Lower leg skin (tissue), 3 donors: Measurements from ENCODE around the gene METTL24.

Experiments
- POLR2A ChIP-seq, 2 donors: fragments of 450-650 bp; IDR thresholded peaks; one replicate each; pipeline ENCODE4 v1.6.1; 2016 to 2017; ENCODE audit warnings: antibody characterized with exemption in 2 of 2, mild to moderate bottlenecking in 1 of 2, moderate library complexity in 1 of 2
- TF ChIP-seq, protein P1 (sequence below), 3 donors: fragments of 450-650 bp; IDR thresholded peaks; one replicate each; pipeline ENCODE4 v1.5.1; 2016; ENCODE audit warnings: antibody characterized with exemption in 3 of 3, mild to moderate bottlenecking in 3 of 3, moderate library complexity in 2 of 3

DNA sequence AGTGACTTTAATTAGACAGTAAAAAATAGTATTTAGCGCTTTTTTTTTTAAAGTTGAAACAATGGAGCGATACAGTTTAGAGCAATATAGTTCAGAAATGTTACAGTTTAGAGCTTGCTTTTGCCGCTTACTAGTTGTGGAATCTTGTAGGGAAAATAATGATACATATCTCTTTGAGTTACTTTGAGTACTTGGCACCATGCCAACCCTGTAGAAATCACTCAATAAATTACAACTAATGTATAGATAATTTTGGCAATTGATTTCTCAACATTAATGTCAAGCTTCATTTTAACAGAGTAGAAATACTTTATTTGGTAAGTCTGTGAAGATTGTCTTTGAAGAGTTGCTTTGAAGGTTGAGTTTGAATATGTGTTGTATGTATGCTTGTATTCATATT is 150.5 kb downstream of the METTL24 start:
- TF ChIP-seq, protein P1, sequence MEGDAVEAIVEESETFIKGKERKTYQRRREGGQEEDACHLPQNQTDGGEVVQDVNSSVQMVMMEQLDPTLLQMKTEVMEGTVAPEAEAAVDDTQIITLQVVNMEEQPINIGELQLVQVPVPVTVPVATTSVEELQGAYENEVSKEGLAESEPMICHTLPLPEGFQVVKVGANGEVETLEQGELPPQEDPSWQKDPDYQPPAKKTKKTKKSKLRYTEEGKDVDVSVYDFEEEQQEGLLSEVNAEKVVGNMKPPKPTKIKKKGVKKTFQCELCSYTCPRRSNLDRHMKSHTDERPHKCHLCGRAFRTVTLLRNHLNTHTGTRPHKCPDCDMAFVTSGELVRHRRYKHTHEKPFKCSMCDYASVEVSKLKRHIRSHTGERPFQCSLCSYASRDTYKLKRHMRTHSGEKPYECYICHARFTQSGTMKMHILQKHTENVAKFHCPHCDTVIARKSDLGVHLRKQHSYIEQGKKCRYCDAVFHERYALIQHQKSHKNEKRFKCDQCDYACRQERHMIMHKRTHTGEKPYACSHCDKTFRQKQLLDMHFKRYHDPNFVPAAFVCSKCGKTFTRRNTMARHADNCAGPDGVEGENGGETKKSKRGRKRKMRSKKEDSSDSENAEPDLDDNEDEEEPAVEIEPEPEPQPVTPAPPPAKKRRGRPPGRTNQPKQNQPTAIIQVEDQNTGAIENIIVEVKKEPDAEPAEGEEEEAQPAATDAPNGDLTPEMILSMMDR (IDR thresholded peaks at IDR 0.05) = no peak
- TF ChIP-seq POLR2A (IDR thresholded peaks at IDR 0.05) = no peak
